EH (cell line): ENCODE measurements around the gene BRIP1.
"Not testable (repeated sequence)": the region's sequence is repeated elsewhere in the genome, so short reads cannot be mapped to it uniquely, and the experiment has no call there.

Source experiments
- DNase-seq: peaks from one replicate; pipeline ENCODE4 v3.0.0-alpha.2; 2015; ENCODE audit warnings: low read depth

BRIP1 gene

GRCh38 chr17:61728297-61728836 is 135.0 kb downstream of the BRIP1 start:
- no peak for DNase-seq

- DNase-seq: not testable (repeated sequence)
These were observed 135.5 kb downstream of the BRIP1 start for GRCh38 chr17:61727798-61728197.

GRCh38 chr17:61726977-61727376 is 136.4 kb downstream of the BRIP1 start:
- no peak for DNase-seq

GRCh38 chr17:61724777-61725176 is 138.6 kb downstream of the BRIP1 start:
- DNase-seq: peak; percentile 7

- no peak for DNase-seq
These were observed 139.4 kb downstream of the BRIP1 start for GRCh38 chr17:61723914-61724313.

GRCh38 chr17:61723183-61723582 is 140.1 kb downstream of the BRIP1 start:
- no peak for DNase-seq

GRCh38 chr17:61722398-61722797 is 140.9 kb downstream of the BRIP1 start:
- DNase-seq: no peak

- no peak for DNase-seq
These were observed 143.1 kb downstream of the BRIP1 start for GRCh38 chr17:61720016-61720795.

GRCh38 chr17:61719220-61719619 is 144.1 kb downstream of the BRIP1 start:
- DNase-seq: not testable (repeated sequence)

GRCh38 chr17:61718022-61718421 is 145.3 kb downstream of the BRIP1 start:
- no peak for DNase-seq

- no peak for DNase-seq
These were observed 146.0 kb downstream of the BRIP1 start for GRCh38 chr17:61717352-61717751.

- DNase-seq: no peak
These were observed 147.0 kb downstream of the BRIP1 start for GRCh38 chr17:61716225-61716829.

- DNase-seq: no peak
These were observed 148.0 kb downstream of the BRIP1 start for GRCh38 chr17:61715348-61715747.

- DNase-seq: no peak
These were observed 149.0 kb downstream of the BRIP1 start for GRCh38 chr17:61714300-61714699.

- DNase-seq: no peak
These were observed 150.3 kb downstream of the BRIP1 start for GRCh38 chr17:61713035-61713434.

GRCh38 chr17:61710546-61710945 is 152.8 kb downstream of the BRIP1 start:
- no peak for DNase-seq

- no peak for DNase-seq
These were observed 153.8 kb downstream of the BRIP1 start for GRCh38 chr17:61709567-61709966.

GRCh38 chr17:61704935-61705449 is 158.3 kb downstream of the BRIP1 start:
- no peak for DNase-seq

GRCh38 chr17:61702450-61702849 is 160.9 kb downstream of the BRIP1 start:
- no peak for DNase-seq

- no peak for DNase-seq
These were observed 161.3 kb downstream of the BRIP1 start for GRCh38 chr17:61701978-61702377.

GRCh38 chr17:61701334-61701733 is 162.0 kb downstream of the BRIP1 start:
- no peak for DNase-seq

GRCh38 chr17:61700252-61700651 is 163.1 kb downstream of the BRIP1 start:
- no peak for DNase-seq

- DNase-seq: no peak
These were observed 163.6 kb downstream of the BRIP1 start for GRCh38 chr17:61699694-61700093.
